ENCODE results near the gene CFB. TPM values are rescaled to one million over a fixed set of nuclear protein-coding genes. Genes with fewer than 3 reads are reported as not detected.
"Not testable (repeated sequence)": the region's sequence is repeated elsewhere in the genome, so short reads cannot be mapped to it uniquely, and the experiment has no call there.

Gene CFB
- total RNA-seq, 1 experiment from 2014 or later: 0.32 TPM

DNA sequence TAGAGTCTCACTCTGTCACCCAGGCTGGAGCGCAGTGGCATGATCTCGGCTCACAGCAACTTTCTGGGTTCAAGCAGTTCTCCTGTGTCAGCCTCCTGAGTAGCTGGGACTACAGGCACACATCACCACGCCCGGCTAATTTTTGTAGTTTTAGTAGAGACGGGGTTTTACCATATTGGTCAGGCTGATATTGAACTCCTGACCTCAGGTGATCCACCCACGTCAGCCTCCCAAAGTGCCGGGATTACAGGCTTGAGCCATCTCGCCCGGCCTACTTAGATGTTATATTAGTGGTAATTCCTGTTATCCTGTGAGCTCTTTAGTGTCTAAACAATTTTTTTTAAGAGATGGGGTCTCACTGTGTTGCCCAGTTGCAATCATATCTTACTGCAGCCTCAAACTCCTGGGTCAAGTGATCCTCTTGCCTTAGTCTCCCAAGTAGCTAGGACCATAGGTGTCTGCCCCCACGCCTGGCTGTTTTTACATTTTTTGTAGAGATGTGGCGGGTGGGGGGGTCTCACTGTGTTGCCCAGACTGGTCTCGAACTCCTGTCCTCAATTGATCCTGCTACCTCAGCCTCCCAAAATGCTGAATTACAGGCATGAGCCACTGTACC lies 32.0 kb downstream of the CFB start:
- Histone ChIP-seq H3K9me3 (ENCODE audit: low read depth, low read length, poor library complexity, severe bottlenecking) (no peaks in the 10 kb centered on the region), H3K27me3 (replicated peaks; ENCODE audit: insufficient read depth, low read depth, low read length, poor library complexity) (no peaks in the 10 kb centered on the region), H3K4me1 (ENCODE audit: insufficient read depth, low read length, poor library complexity, severe bottlenecking) (peaks cover 8% of the 10 kb centered on the region), H3K4me3 (ENCODE audit: low read depth, low read length, poor library complexity, severe bottlenecking) (no peak overlapping the region), H3K27ac (ENCODE audit: low read depth, low read length, poor library complexity, severe bottlenecking) (no peak overlapping the region), H3K36me3 (ENCODE audit: insufficient read depth, low read length, poor library complexity, severe bottlenecking) (no peaks in the 10 kb centered on the region)
- no peak for TF ChIP-seq EZH2 (IDR thresholded peaks at IDR 0.05; ENCODE audit: borderline replicate concordance, low read depth, low read length, poor library complexity, severe bottlenecking)
- TF ChIP-seq CTCF (conservative IDR thresholded peaks at IDR 0.05; ENCODE audit: low read depth, low read length): no peak
- DNase-seq (ENCODE audit: low spot score): no peak
- intact Hi-C loops (cut with micrococcal nuclease; ENCODE audit: unreplicated experiment): no loop called here
- CTCF ChIA-PET: interaction anchor here (0.6 kb wide), 1 partner anchor 95 kb away, joined by 3 read pairs; no protein-coding TSS in a partner anchor
- POLR2A ChIA-PET (ENCODE audit: low non-redundant PET): no interaction called here
- no TSS peak for BruUV-seq (replicated peaks)

- intact Hi-C loops (cut with micrococcal nuclease; ENCODE audit: unreplicated experiment): no loop called here
- H3K27ac ChIP-seq (ENCODE audit: low read depth, low read length, poor library complexity, severe bottlenecking): no peak overlapping the region
- DNase-seq (ENCODE audit: low spot score): no peak
- no TSS peak for BruUV-seq (replicated peaks)
- CTCF ChIA-PET: no interaction called here
- H3K4me3 ChIP-seq (ENCODE audit: low read depth, low read length, poor library complexity, severe bottlenecking): no peak overlapping the region
- POLR2A ChIA-PET (ENCODE audit: low non-redundant PET): no interaction called here
- H3K36me3 ChIP-seq (ENCODE audit: insufficient read depth, low read length, poor library complexity, severe bottlenecking): no peaks in the 10 kb centered on the region
- no peaks in the 10 kb centered on the region for H3K4me1 ChIP-seq (ENCODE audit: insufficient read depth, low read length, poor library complexity, severe bottlenecking)
- H3K27me3 ChIP-seq (replicated peaks; ENCODE audit: insufficient read depth, low read depth, low read length, poor library complexity): no peaks in the 10 kb centered on the region
- H3K9me3 ChIP-seq (ENCODE audit: low read depth, low read length, poor library complexity, severe bottlenecking): no peaks in the 10 kb centered on the region
- no peak for TF ChIP-seq CTCF (conservative IDR thresholded peaks at IDR 0.05; ENCODE audit: low read depth, low read length)
- no peak for TF ChIP-seq EZH2 (IDR thresholded peaks at IDR 0.05; ENCODE audit: borderline replicate concordance, low read depth, low read length, poor library complexity, severe bottlenecking)
These were observed 32.9 kb downstream of the CFB start for GRCh38 chr6:31978831-31979230.

GRCh38 chr6:31979238-31979898 lies 33.5 kb downstream of the CFB start:
- Histone ChIP-seq H3K36me3 (ENCODE audit: insufficient read depth, low read length, poor library complexity, severe bottlenecking) (no peaks in the 10 kb centered on the region), H3K4me3 (ENCODE audit: low read depth, low read length, poor library complexity, severe bottlenecking) (no peak overlapping the region), H3K27ac (ENCODE audit: low read depth, low read length, poor library complexity, severe bottlenecking) (no peak overlapping the region), H3K9me3 (ENCODE audit: low read depth, low read length, poor library complexity, severe bottlenecking) (no peaks in the 10 kb centered on the region), H3K4me1 (ENCODE audit: insufficient read depth, low read length, poor library complexity, severe bottlenecking) (no peaks in the 10 kb centered on the region), H3K27me3 (replicated peaks; ENCODE audit: insufficient read depth, low read depth, low read length, poor library complexity) (no peaks in the 10 kb centered on the region)
- intact Hi-C loops (cut with micrococcal nuclease; ENCODE audit: unreplicated experiment): no loop called here
- POLR2A ChIA-PET (ENCODE audit: low non-redundant PET): no interaction called here
- BruUV-seq (replicated peaks): no TSS peak
- TF ChIP-seq EZH2 (IDR thresholded peaks at IDR 0.05; ENCODE audit: borderline replicate concordance, low read depth, low read length, poor library complexity, severe bottlenecking): no peak
- TF ChIP-seq CTCF (conservative IDR thresholded peaks at IDR 0.05; ENCODE audit: low read depth, low read length): no peak
- no peak for DNase-seq (ENCODE audit: low spot score)
- CTCF ChIA-PET: interaction anchor here (0.6 kb wide), 1 partner anchor 283 kb away, joined by 4 read pairs; no protein-coding TSS in a partner anchor

GRCh38 chr6:31980195-31980876 lies 34.4 kb downstream of the CFB start:
- H3K4me3 ChIP-seq (ENCODE audit: low read depth, low read length, poor library complexity, severe bottlenecking); H3K27ac ChIP-seq (ENCODE audit: low read depth, low read length, poor library complexity, severe bottlenecking); BruUV-seq (replicated peaks); H3K27me3 ChIP-seq (replicated peaks; ENCODE audit: insufficient read depth, low read depth, low read length, poor library complexity); CTCF ChIA-PET; POLR2A ChIA-PET (ENCODE audit: low non-redundant PET); DNase-seq (ENCODE audit: low spot score); H3K9me3 ChIP-seq (ENCODE audit: low read depth, low read length, poor library complexity, severe bottlenecking); intact Hi-C loops (cut with micrococcal nuclease; ENCODE audit: unreplicated experiment); H3K36me3 ChIP-seq (ENCODE audit: insufficient read depth, low read length, poor library complexity, severe bottlenecking); H3K4me1 ChIP-seq (ENCODE audit: insufficient read depth, low read length, poor library complexity, severe bottlenecking): not testable (repeated sequence)

GRCh38 chr6:31980998-31981397 lies 35.1 kb downstream of the CFB start:
- BruUV-seq (replicated peaks); POLR2A ChIA-PET (ENCODE audit: low non-redundant PET); H3K36me3 ChIP-seq (ENCODE audit: insufficient read depth, low read length, poor library complexity, severe bottlenecking); intact Hi-C loops (cut with micrococcal nuclease; ENCODE audit: unreplicated experiment); DNase-seq (ENCODE audit: low spot score); H3K4me1 ChIP-seq (ENCODE audit: insufficient read depth, low read length, poor library complexity, severe bottlenecking); CTCF ChIA-PET; H3K9me3 ChIP-seq (ENCODE audit: low read depth, low read length, poor library complexity, severe bottlenecking); H3K27me3 ChIP-seq (replicated peaks; ENCODE audit: insufficient read depth, low read depth, low read length, poor library complexity); H3K27ac ChIP-seq (ENCODE audit: low read depth, low read length, poor library complexity, severe bottlenecking); H3K4me3 ChIP-seq (ENCODE audit: low read depth, low read length, poor library complexity, severe bottlenecking): not testable (repeated sequence)

All from A673 (cell line).